SK-N-SH (cell line): ENCODE data around the gene LRRN4CL. TPM values are rescaled to one million over a fixed set of nuclear protein-coding genes. Genes with fewer than 3 reads are reported as not detected.

Experiments
- CTCF ChIA-PET: fragments of 300-600, 350-600 bp; formaldehyde crosslinking; extraction: SDS; loops from one replicate; lab custom pipeline; 2021; lab: Yijun Ruan, JAX
- POLR2A ChIA-PET: fragments of 350-600 bp; sonication (Branson Sonifier 250); formaldehyde crosslinking; extraction: SDS; loops from one replicate; lab custom pipeline; 2020; ENCODE audit warnings: antibody characterized with exemption, inconsistent platforms; lab: Yijun Ruan, JAX
- DNase-seq: peaks from one replicate; pipeline ENCODE4 v3.0.0; 2012
- H2AFZ ChIP-seq: fragments of 200-600 bp; sonication (generic); 2 replicates; pipeline ENCODE4 v1.8.1; 2016; ENCODE audit warnings: antibody characterized with exemption, mild to moderate bottlenecking, low read depth
- H3F3A ChIP-seq: fragments of 200-600 bp; sonication (generic); replicated peaks from 2 replicates; pipeline ENCODE3; 2016; ENCODE audit warnings: antibody characterized with exemption, mild to moderate bottlenecking; ENCODE audit not compliant: insufficient read depth
- H3K27ac ChIP-seq, 2 experiments: fragments of 200-500 bp in 1 of 2; fragments of 200-600 bp in 1 of 2; sonication (Bioruptor generic) in 1 of 2; sonication (generic), shearing (Covaris generic) in 1 of 2; 2 replicates each; pipeline versions ENCODE4 v1.5.1 to v1.6.1; 2014 to 2016; ENCODE audit warnings: low read depth in 2 of 2, inconsistent platforms in 1 of 2, low read length in 1 of 2, mild to moderate bottlenecking in 1 of 2, mixed read lengths in 1 of 2
- H3K27me3 ChIP-seq: fragments of 200-600 bp; sonication (generic), shearing (Covaris generic); 2 replicates; pipeline ENCODE4 v1.6.1; 2016; ENCODE audit warnings: mixed run types; ENCODE audit not compliant: insufficient read depth
- H3K36me3 ChIP-seq, 2 experiments: fragments of 200-500 bp in 1 of 2; fragments of 200-600 bp in 1 of 2; sonication (Bioruptor generic) in 1 of 2; sonication (generic) in 1 of 2; replicated peaks in 1 of 2; 2 replicates each; pipeline versions ENCODE3 to v1.5.1; 2014 to 2016; ENCODE audit warnings: low read length in 1 of 2, mild to moderate bottlenecking in 1 of 2; ENCODE audit not compliant: insufficient read depth in 2 of 2, control insufficient read depth in 1 of 2
- H3K4me1 ChIP-seq, 2 experiments: fragments of 200-500 bp in 1 of 2; fragments of 200-600 bp in 1 of 2; sonication (Bioruptor generic) in 1 of 2; sonication (generic), shearing (Covaris generic) in 1 of 2; 2 replicates each; pipeline versions ENCODE4 v1.5.1 to v1.6.1; 2014 to 2016; ENCODE audit warnings: low read depth in 1 of 2, low read length in 1 of 2, mixed run types in 1 of 2; ENCODE audit not compliant: insufficient read depth in 2 of 2, control insufficient read depth in 1 of 2
- H3K4me2 ChIP-seq: fragments of 200-600 bp; sonication (generic), shearing (Covaris generic); 2 replicates; pipeline ENCODE4 v1.6.1; 2017; ENCODE audit warnings: mixed run types
- H3K4me3 ChIP-seq, 2 experiments: fragments of 200-500 bp in 1 of 2; fragments of 200-600 bp in 1 of 2; sonication (Bioruptor generic) in 1 of 2; sonication (generic), shearing (Covaris generic) in 1 of 2; 2 replicates each; pipeline versions ENCODE4 v1.5.1 to v1.8.1; 2014 to 2016; ENCODE audit warnings: low read depth in 2 of 2, inconsistent platforms in 1 of 2, low read length in 1 of 2, mild to moderate bottlenecking in 1 of 2, mixed read lengths in 1 of 2, moderate library complexity in 1 of 2
- H3K79me2 ChIP-seq: fragments of 200-600 bp; sonication (generic); 2 replicates; pipeline ENCODE4 v1.8.1; 2017; ENCODE audit warnings: mild to moderate bottlenecking; ENCODE audit not compliant: insufficient read depth
- H3K9ac ChIP-seq: fragments of 200-600 bp; sonication (generic); 2 replicates; pipeline ENCODE4 v1.6.1; 2017; ENCODE audit warnings: mixed run types
- H3K9me2 ChIP-seq: fragments of 200-600 bp; sonication (generic); 2 replicates; pipeline ENCODE4 v1.6.1; 2017; ENCODE audit warnings: mixed run types
- H3K9me3 ChIP-seq: fragments of 200-600 bp; sonication (generic); 2 replicates; pipeline ENCODE4 v1.6.1; 2017; ENCODE audit warnings: mixed run types, mild to moderate bottlenecking, moderate library complexity
- H4K20me1 ChIP-seq: fragments of 200-600 bp; sonication (generic); 2 replicates; pipeline ENCODE4 v1.6.1; 2017; ENCODE audit warnings: mild to moderate bottlenecking, mixed run types; ENCODE audit not compliant: insufficient read depth
- ELF1 ChIP-seq: IDR thresholded peaks from 2 replicates; pipeline ENCODE4 v1.4.0; 2012
- EP300 ChIP-seq, 2 experiments: IDR thresholded peaks; 2 replicates each; pipeline versions ENCODE4 v1.4.0 to v1.6.1; 2012; ENCODE audit warnings: borderline replicate concordance in 1 of 2, low read depth in 1 of 2, low read length in 1 of 2
- FOSL2 ChIP-seq: IDR thresholded peaks from 2 replicates; pipeline ENCODE4 v1.4.0; 2012; ENCODE audit warnings: low read depth, mild to moderate bottlenecking, moderate library complexity, borderline replicate concordance
- FOXJ3 ChIP-seq: sonication (generic); formaldehyde crosslinking; IDR thresholded peaks from 2 replicates; pipeline ENCODE4 v1.5.1; 2020; ENCODE audit warnings: mild to moderate bottlenecking, missing genetic modification reagents
- FOXM1 ChIP-seq: IDR thresholded peaks from 2 replicates; pipeline ENCODE4 v1.4.0; 2012; ENCODE audit warnings: low read depth, mild to moderate bottlenecking
- GATA2 ChIP-seq: sonication (generic); formaldehyde crosslinking; IDR thresholded peaks from 2 replicates; pipeline ENCODE4 v1.5.0; 2020; ENCODE audit warnings: mild to moderate bottlenecking, missing genetic modification reagents
- MEF2A ChIP-seq: IDR thresholded peaks from 2 replicates; pipeline ENCODE4 v1.4.0; 2012; ENCODE audit warnings: low read depth, borderline replicate concordance
- MXI1 ChIP-seq: IDR thresholded peaks from 2 replicates; pipeline ENCODE4 v1.6.1; 2012; ENCODE audit warnings: mild to moderate bottlenecking, low read depth, low read length, improper control_type of control experiment
- NRF1 ChIP-seq: IDR thresholded peaks from 2 replicates; pipeline ENCODE4 v1.6.1; 2012; ENCODE audit warnings: low read depth, mild to moderate bottlenecking, low read length
- POLR2AphosphoS5 ChIP-seq: IDR thresholded peaks from 2 replicates; pipeline ENCODE4 v1.6.1; 2012; ENCODE audit warnings: low read depth, low read length
- RCOR1 ChIP-seq: fragments of 150-350 bp; IDR thresholded peaks from 2 replicates; pipeline ENCODE4 v1.6.1; 2017; ENCODE audit warnings: antibody characterized with exemption, low read length
- RFX5 ChIP-seq: IDR thresholded peaks from 2 replicates; pipeline ENCODE4 v1.6.1; 2012; ENCODE audit warnings: mild to moderate bottlenecking, improper control_type of control experiment, low read length
- RXRA ChIP-seq: IDR thresholded peaks from 2 replicates; pipeline ENCODE4 v1.4.0; 2012; ENCODE audit warnings: low read depth, mild to moderate bottlenecking, borderline replicate concordance
- SIN3A ChIP-seq: IDR thresholded peaks from 2 replicates; pipeline ENCODE4 v1.6.1; 2012; ENCODE audit warnings: low read depth, mild to moderate bottlenecking, low read length, moderate library complexity, borderline replicate concordance
- SMC3 ChIP-seq: IDR thresholded peaks from 2 replicates; pipeline ENCODE4 v1.6.1; 2012; ENCODE audit warnings: low read depth, low read length, improper control_type of control experiment
- TAF1 ChIP-seq: IDR thresholded peaks from 2 replicates; pipeline ENCODE4 v1.6.1; 2012; ENCODE audit warnings: low read depth, mild to moderate bottlenecking, low read length, moderate library complexity, borderline replicate concordance
- TCF12 ChIP-seq: IDR thresholded peaks from 2 replicates; pipeline ENCODE4 v1.4.0; 2012
- YY1 ChIP-seq: IDR thresholded peaks from 2 replicates; pipeline ENCODE4 v1.4.0; 2012; ENCODE audit warnings: low read depth, mild to moderate bottlenecking
- WGBS: methylation state at CpG from one replicate; pipeline ENCODE4 v1.1.6; 2017; ENCODE audit warnings: low lambda C conversion rate; 5-methylcytosine and 5-hydroxymethylcytosine counted together
- polyA plus RNA-seq, 3 experiments: library from polyadenylated mRNA; depleted of rRNA; stranded (reverse); fragments of >200 nt; gene quantifications; 2 replicates each; pipeline ENCODE4 v1.2.3, GENCODE V29; 2012
- TF ChIP-seq, protein P1 (sequence below): fragments of 150-350 bp; IDR thresholded peaks from 2 replicates; pipeline ENCODE4 v1.6.1; 2017; ENCODE audit warnings: antibody characterized with exemption, low read length, low read depth, borderline replicate concordance
- TF ChIP-seq, protein P2 (sequence below): fragments of 200-600 bp; sonication (generic); IDR thresholded peaks from 2 replicates; pipeline ENCODE4 v1.6.1; 2017; ENCODE audit warnings: antibody characterized with exemption, mild to moderate bottlenecking, moderate library complexity
- TF ChIP-seq, protein P3 (sequence below): IDR thresholded peaks from 2 replicates; pipeline ENCODE4; 2012
- TF ChIP-seq, protein P4 (sequence below): IDR thresholded peaks from 2 replicates; pipeline ENCODE4 v1.4.0; 2012; ENCODE audit warnings: low read depth, borderline replicate concordance

LRRN4CL gene
- polyA plus RNA-seq, 1 of the 3 experiments (the other 2 are of a cell fraction), result 0.08 TPM

DNA sequence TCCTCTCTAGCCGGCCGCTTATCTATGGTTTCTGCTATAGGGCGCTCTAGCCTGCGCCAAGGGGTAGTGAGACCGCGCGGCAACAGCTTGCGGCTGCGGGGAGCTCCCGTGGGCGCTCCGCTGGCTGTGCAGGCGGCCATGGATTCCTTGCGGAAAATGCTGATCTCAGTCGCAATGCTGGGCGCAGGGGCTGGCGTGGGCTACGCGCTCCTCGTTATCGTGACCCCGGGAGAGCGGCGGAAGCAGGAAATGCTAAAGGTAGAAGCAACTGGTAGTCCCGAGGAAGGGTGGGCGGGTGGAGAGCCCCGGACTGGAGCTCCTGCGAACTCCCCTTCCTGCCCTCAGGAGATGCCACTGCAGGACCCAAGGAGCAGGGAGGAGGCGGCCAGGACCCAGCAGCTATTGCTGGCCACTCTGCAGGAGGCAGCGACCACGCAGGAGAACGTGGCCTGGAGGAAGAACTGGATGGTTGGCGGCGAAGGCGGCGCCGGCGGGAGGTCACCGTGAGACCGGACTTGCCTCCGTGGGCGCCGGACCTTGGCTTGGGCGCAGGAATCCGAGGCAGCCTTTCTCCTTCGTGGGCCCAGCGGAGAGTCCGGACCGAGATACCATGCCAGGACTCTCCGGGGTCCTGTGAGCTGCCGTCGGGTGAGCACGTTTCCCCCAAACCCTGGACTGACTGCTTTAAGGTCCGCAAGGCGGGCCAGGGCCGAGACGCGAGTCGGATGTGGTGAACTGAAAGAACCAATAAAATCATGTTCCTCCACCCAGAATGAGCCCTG lies 17.5 kb downstream of the LRRN4CL start, which contains the start of the genes LBHD1 and UQCC3 (continued):
- TF ChIP-seq RXRA, result no peak
- TF ChIP-seq FOXM1, result no peak
- TF ChIP-seq, protein P1, sequence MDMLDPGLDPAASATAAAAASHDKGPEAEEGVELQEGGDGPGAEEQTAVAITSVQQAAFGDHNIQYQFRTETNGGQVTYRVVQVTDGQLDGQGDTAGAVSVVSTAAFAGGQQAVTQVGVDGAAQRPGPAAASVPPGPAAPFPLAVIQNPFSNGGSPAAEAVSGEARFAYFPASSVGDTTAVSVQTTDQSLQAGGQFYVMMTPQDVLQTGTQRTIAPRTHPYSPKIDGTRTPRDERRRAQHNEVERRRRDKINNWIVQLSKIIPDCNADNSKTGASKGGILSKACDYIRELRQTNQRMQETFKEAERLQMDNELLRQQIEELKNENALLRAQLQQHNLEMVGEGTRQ, result no peak
- TF ChIP-seq, protein P2, sequence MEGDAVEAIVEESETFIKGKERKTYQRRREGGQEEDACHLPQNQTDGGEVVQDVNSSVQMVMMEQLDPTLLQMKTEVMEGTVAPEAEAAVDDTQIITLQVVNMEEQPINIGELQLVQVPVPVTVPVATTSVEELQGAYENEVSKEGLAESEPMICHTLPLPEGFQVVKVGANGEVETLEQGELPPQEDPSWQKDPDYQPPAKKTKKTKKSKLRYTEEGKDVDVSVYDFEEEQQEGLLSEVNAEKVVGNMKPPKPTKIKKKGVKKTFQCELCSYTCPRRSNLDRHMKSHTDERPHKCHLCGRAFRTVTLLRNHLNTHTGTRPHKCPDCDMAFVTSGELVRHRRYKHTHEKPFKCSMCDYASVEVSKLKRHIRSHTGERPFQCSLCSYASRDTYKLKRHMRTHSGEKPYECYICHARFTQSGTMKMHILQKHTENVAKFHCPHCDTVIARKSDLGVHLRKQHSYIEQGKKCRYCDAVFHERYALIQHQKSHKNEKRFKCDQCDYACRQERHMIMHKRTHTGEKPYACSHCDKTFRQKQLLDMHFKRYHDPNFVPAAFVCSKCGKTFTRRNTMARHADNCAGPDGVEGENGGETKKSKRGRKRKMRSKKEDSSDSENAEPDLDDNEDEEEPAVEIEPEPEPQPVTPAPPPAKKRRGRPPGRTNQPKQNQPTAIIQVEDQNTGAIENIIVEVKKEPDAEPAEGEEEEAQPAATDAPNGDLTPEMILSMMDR, result no peak
- TF ChIP-seq MEF2A, result no peak
- no peak for TF ChIP-seq GATA2 (CRISPR knock-in tag)
- peak; percentile 10; the same call in 1 of the 2 replicates for TF ChIP-seq TCF12
- TF ChIP-seq POLR2AphosphoS5, result peak; percentile 90
- TF ChIP-seq RCOR1, result no peak
- peak; percentile 87 for TF ChIP-seq TAF1

DNA sequence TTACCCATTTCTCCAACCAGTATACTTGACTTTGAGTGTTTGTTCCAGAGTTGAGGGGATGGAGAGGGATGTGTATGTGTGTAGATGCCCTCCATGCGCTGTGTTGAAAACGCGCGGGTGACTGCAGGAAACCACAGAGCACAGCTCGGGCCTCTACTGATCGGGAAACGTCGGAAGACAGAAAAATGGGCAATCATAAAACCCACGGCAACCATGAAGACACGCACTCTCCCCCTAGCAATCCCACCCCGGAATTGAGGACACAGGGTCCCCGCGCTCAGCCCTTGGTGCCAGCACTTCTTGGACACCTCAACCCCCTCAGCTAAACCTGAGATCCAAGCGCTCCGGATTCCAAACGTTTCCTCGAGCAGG lies 18.1 kb downstream of the LRRN4CL start:
- H3K79me2 ChIP-seq, result peaks cover 78% of the 10 kb centered on the region
- TF ChIP-seq, protein P2, result no peak
- TF ChIP-seq, protein P3, sequence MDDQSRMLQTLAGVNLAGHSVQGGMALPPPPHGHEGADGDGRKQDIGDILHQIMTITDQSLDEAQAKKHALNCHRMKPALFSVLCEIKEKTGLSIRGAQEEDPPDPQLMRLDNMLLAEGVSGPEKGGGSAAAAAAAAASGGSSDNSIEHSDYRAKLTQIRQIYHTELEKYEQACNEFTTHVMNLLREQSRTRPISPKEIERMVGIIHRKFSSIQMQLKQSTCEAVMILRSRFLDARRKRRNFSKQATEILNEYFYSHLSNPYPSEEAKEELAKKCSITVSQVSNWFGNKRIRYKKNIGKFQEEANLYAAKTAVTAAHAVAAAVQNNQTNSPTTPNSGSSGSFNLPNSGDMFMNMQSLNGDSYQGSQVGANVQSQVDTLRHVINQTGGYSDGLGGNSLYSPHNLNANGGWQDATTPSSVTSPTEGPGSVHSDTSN, result no peak
- TF ChIP-seq YY1 (no peak), MXI1 (no peak; the same call in 1 of the 2 replicates), SIN3A (no peak), POLR2AphosphoS5 (no peak), NRF1 (no peak), EP300 (IDR thresholded peaks at IDR 0.05; ENCODE audit: borderline replicate concordance in 1 of 2, low read depth in 1 of 2, low read length in 1 of 2) (no peak), RCOR1 (no peak), TCF12 (no peak), GATA2 (CRISPR knock-in tag) (no peak), SMC3 (no peak), RFX5 (no peak), FOSL2 (no peak), FOXJ3 (CRISPR knock-in tag) (no peak), ELF1 (no peak)
- TF ChIP-seq, protein P4, sequence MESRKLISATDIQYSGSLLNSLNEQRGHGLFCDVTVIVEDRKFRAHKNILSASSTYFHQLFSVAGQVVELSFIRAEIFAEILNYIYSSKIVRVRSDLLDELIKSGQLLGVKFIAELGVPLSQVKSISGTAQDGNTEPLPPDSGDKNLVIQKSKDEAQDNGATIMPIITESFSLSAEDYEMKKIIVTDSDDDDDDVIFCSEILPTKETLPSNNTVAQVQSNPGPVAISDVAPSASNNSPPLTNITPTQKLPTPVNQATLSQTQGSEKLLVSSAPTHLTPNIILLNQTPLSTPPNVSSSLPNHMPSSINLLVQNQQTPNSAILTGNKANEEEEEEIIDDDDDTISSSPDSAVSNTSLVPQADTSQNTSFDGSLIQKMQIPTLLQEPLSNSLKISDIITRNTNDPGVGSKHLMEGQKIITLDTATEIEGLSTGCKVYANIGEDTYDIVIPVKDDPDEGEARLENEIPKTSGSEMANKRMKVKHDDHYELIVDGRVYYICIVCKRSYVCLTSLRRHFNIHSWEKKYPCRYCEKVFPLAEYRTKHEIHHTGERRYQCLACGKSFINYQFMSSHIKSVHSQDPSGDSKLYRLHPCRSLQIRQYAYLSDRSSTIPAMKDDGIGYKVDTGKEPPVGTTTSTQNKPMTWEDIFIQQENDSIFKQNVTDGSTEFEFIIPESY, result no peak

More for the DNA sequence above, 18.1 kb downstream of the LRRN4CL start:
- ChIA-PET CTCF (interaction anchor here (1.0 to 2.0 kb wide), 6 partner anchors 10 to 290 kb away, joined by 3 to 8 read pairs (median 6); partner anchors contain the start of gene EML3), POLR2A (interaction anchor here (0.7 to 1.9 kb wide), 18 partner anchors 8 to 170 kb away, joined by 3 to 16 read pairs (median 6); partner anchors contain the start of genes B3GAT3, EEF1G, GANAB and HNRNPUL2)
- H3K4me1 ChIP-seq, result peaks cover 25 to 28% of the 10 kb centered on the region in 2 experiments; a peak in 3 of 4 replicates
- H3K9me2 ChIP-seq, result no peaks in the 10 kb centered on the region
- DNase-seq, result no peak
- no peaks in the 10 kb centered on the region for H3K27me3 ChIP-seq
- H3F3A ChIP-seq, result peaks cover 41% of the 10 kb centered on the region
- H2AFZ ChIP-seq, result peak overlapping the region; percentile 85
- H4K20me1 ChIP-seq, result no peaks in the 10 kb centered on the region
- H3K36me3 ChIP-seq, result peaks cover 15 to 23% of the 10 kb centered on the region in 2 experiments
- H3K4me2 ChIP-seq, result peak overlapping the region; percentile 97
- peak overlapping the region; percentile 68 to 90 for H3K4me3 ChIP-seq
- H3K9ac ChIP-seq, result peak overlapping the region; percentile 81
- H3K9me3 ChIP-seq, result no peaks in the 10 kb centered on the region
- H3K27ac ChIP-seq, result peak overlapping the region; percentile 80 to 94
- WGBS, result 10% methylated on average over 8 of the region's 17 CpGs
